ENCODE measurements around the gene KCNG2.

The KCNG2 gene

GRCh38 chr18:79924814-79925731 is 127.3 kb downstream of the KCNG2 start:
- H2BK15ac ChIP-seq (ENCODE audit: low read length) = no peak overlapping the region
- no peak overlapping the region for H3K4me2 ChIP-seq (ENCODE audit: insufficient read depth, low read length, poor library complexity, severe bottlenecking)
- no peak overlapping the region for H3K27ac ChIP-seq (replicated peaks; ENCODE audit: low read length)
- peaks cover 0 to 6% of the 10 kb centered on the region in 2 donors for H3K4me1 ChIP-seq (ENCODE audit: control insufficient read depth in 2 of 2, insufficient read depth in 1 of 2, low read depth in 1 of 2, low read length in 2 of 2)
- H2BK5ac ChIP-seq (ENCODE audit: low read length) = no peak overlapping the region
- no peak overlapping the region for H2BK12ac ChIP-seq (ENCODE audit: low read length)
- H2AFZ ChIP-seq (ENCODE audit: low read length) = no peak overlapping the region
- H3K79me1 ChIP-seq (ENCODE audit: low read depth, low read length) = peaks cover 8% of the 10 kb centered on the region
- H4K8ac ChIP-seq (ENCODE audit: low read depth, low read length) = no peak overlapping the region
- H4K91ac ChIP-seq (ENCODE audit: low read depth, low read length, poor library complexity) = no peak overlapping the region
- H3K14ac ChIP-seq (ENCODE audit: low read length) = no peak overlapping the region
- no peak overlapping the region for H3K4ac ChIP-seq (ENCODE audit: low read length)
- H3K36me3 ChIP-seq (replicated peaks in 1 of 2; ENCODE audit: control insufficient read depth in 2 of 2, insufficient read depth in 2 of 2, low read length in 2 of 2) = peaks cover 0 to 60% of the 10 kb centered on the region in 2 donors
- H3K9ac ChIP-seq (ENCODE audit: low read depth, low read length, poor library complexity) = no peak overlapping the region
- no peak overlapping the region for H2AK5ac ChIP-seq (ENCODE audit: low read depth, low read length)
- H3K23ac ChIP-seq (ENCODE audit: low read depth, low read length, poor library complexity) = no peak overlapping the region
- no peak overlapping the region for H2BK120ac ChIP-seq (ENCODE audit: low read depth, low read length)
- DNase-seq (ENCODE audit: low spot score) = no peak
- no peak overlapping the region for H3K4me3 ChIP-seq (ENCODE audit: low read length in 2 of 2)
- no peak overlapping the region for H3K18ac ChIP-seq (ENCODE audit: low read length)
- whole genome bisulfite sequencing, 2 donors (ENCODE audit: extremely low coverage in 2 of 2, insufficient read length in 2 of 2, insufficient replicate concordance in 1 of 2) = no CpG with 5 or more reads among the region's 25 CpGs
- H3K9me3 ChIP-seq (replicated peaks in 1 of 2; ENCODE audit: control insufficient read depth in 2 of 2, insufficient read depth in 1 of 2, low read depth in 1 of 2, low read length in 2 of 2) = peaks cover 14 to 38% of the 10 kb centered on the region in 2 donors
- no peaks in the 10 kb centered on the region for H3K27me3 ChIP-seq (ENCODE audit: control insufficient read depth in 3 of 3, insufficient read depth in 3 of 3, low read depth in 1 of 3, low read length in 3 of 3)

- no peak overlapping the region for H3K27ac ChIP-seq (replicated peaks; ENCODE audit: low read length)
- H2BK120ac ChIP-seq (ENCODE audit: low read depth, low read length) = no peak overlapping the region
- no peak overlapping the region for H2BK5ac ChIP-seq (ENCODE audit: low read length)
- peaks cover 0 to 60% of the 10 kb centered on the region in 2 donors for H3K36me3 ChIP-seq (replicated peaks in 1 of 2; ENCODE audit: control insufficient read depth in 2 of 2, insufficient read depth in 2 of 2, low read length in 2 of 2)
- peaks cover 0 to 6% of the 10 kb centered on the region in 2 donors for H3K4me1 ChIP-seq (ENCODE audit: control insufficient read depth in 2 of 2, insufficient read depth in 1 of 2, low read depth in 1 of 2, low read length in 2 of 2)
- no peak overlapping the region for H2BK12ac ChIP-seq (ENCODE audit: low read length)
- H3K27me3 ChIP-seq (ENCODE audit: control insufficient read depth in 3 of 3, insufficient read depth in 3 of 3, low read depth in 1 of 3, low read length in 3 of 3) = no peaks in the 10 kb centered on the region
- no peak overlapping the region for H2BK15ac ChIP-seq (ENCODE audit: low read length)
- H3K9ac ChIP-seq (ENCODE audit: low read depth, low read length, poor library complexity) = no peak overlapping the region
- H3K18ac ChIP-seq (ENCODE audit: low read length) = no peak overlapping the region
- H2AFZ ChIP-seq (ENCODE audit: low read length) = no peak overlapping the region
- H3K4me3 ChIP-seq (ENCODE audit: low read length in 2 of 2) = no peak overlapping the region
- no peak overlapping the region for H3K23ac ChIP-seq (ENCODE audit: low read depth, low read length, poor library complexity)
- H4K91ac ChIP-seq (ENCODE audit: low read depth, low read length, poor library complexity) = no peak overlapping the region
- no peak overlapping the region for H3K4ac ChIP-seq (ENCODE audit: low read length)
- H4K8ac ChIP-seq (ENCODE audit: low read depth, low read length) = no peak overlapping the region
- WGBS, 2 donors (ENCODE audit: extremely low coverage in 2 of 2, insufficient read length in 2 of 2, insufficient replicate concordance in 1 of 2) = no CpG with 5 or more reads among the region's 11 CpGs
- no peak for DNase-seq (ENCODE audit: low spot score)
- peaks cover 14 to 50% of the 10 kb centered on the region in 2 donors for H3K9me3 ChIP-seq (replicated peaks in 1 of 2; ENCODE audit: control insufficient read depth in 2 of 2, insufficient read depth in 1 of 2, low read depth in 1 of 2, low read length in 2 of 2)
- peaks cover 8% of the 10 kb centered on the region for H3K79me1 ChIP-seq (ENCODE audit: low read depth, low read length)
- no peak overlapping the region for H3K14ac ChIP-seq (ENCODE audit: low read length)
- no peak overlapping the region for H2AK5ac ChIP-seq (ENCODE audit: low read depth, low read length)
- no peak overlapping the region for H3K4me2 ChIP-seq (ENCODE audit: insufficient read depth, low read length, poor library complexity, severe bottlenecking)
Observed at GRCh38 chr18:79926306-79926705, 128.6 kb downstream of the KCNG2 start.

- H2BK12ac ChIP-seq (ENCODE audit: low read length) = no peak overlapping the region
- no peak overlapping the region for H4K8ac ChIP-seq (ENCODE audit: low read depth, low read length)
- peak overlapping the region; percentile 26 for H3K23ac ChIP-seq (ENCODE audit: low read depth, low read length, poor library complexity)
- H2AFZ ChIP-seq (ENCODE audit: low read length) = no peak overlapping the region
- H3K4me1 ChIP-seq (ENCODE audit: control insufficient read depth in 2 of 2, insufficient read depth in 1 of 2, low read depth in 1 of 2, low read length in 2 of 2) = peaks cover 0 to 6% of the 10 kb centered on the region in 2 donors
- H2BK15ac ChIP-seq (ENCODE audit: low read length) = no peak overlapping the region
- WGBS, 2 donors (ENCODE audit: extremely low coverage in 2 of 2, insufficient read length in 2 of 2, insufficient replicate concordance in 1 of 2) = no CpG with 5 or more reads among the region's 21 CpGs
- H2BK5ac ChIP-seq (ENCODE audit: low read length) = peak overlapping the region; percentile 49
- H2BK120ac ChIP-seq (ENCODE audit: low read depth, low read length) = no peak overlapping the region
- H3K27me3 ChIP-seq (ENCODE audit: control insufficient read depth in 3 of 3, insufficient read depth in 3 of 3, low read depth in 1 of 3, low read length in 3 of 3) = no peaks in the 10 kb centered on the region
- peaks cover 8% of the 10 kb centered on the region for H3K79me1 ChIP-seq (ENCODE audit: low read depth, low read length)
- no peak overlapping the region for H3K27ac ChIP-seq (replicated peaks; ENCODE audit: low read length)
- H3K9me3 ChIP-seq (replicated peaks in 1 of 2; ENCODE audit: control insufficient read depth in 2 of 2, insufficient read depth in 1 of 2, low read depth in 1 of 2, low read length in 2 of 2) = peaks cover 17 to 54% of the 10 kb centered on the region in 2 donors
- H3K36me3 ChIP-seq (replicated peaks in 1 of 2; ENCODE audit: control insufficient read depth in 2 of 2, insufficient read depth in 2 of 2, low read length in 2 of 2) = peaks cover 0 to 60% of the 10 kb centered on the region in 2 donors
- H3K18ac ChIP-seq (ENCODE audit: low read length) = no peak overlapping the region
- H3K9ac ChIP-seq (ENCODE audit: low read depth, low read length, poor library complexity) = no peak overlapping the region
- DNase-seq (ENCODE audit: low spot score) = no peak
- no peak overlapping the region for H3K4ac ChIP-seq (ENCODE audit: low read length)
- peak overlapping the region; percentile 49 for H2AK5ac ChIP-seq (ENCODE audit: low read depth, low read length)
- H3K14ac ChIP-seq (ENCODE audit: low read length) = no peak overlapping the region
- H4K91ac ChIP-seq (ENCODE audit: low read depth, low read length, poor library complexity) = no peak overlapping the region
- H3K4me2 ChIP-seq (ENCODE audit: insufficient read depth, low read length, poor library complexity, severe bottlenecking) = no peak overlapping the region
- no peak overlapping the region for H3K4me3 ChIP-seq (ENCODE audit: low read length in 2 of 2)
Observed at GRCh38 chr18:79926715-79927606, 129.2 kb downstream of the KCNG2 start.

Data from neuronal stem cell (in vitro differentiated cells).